CD4-positive, alpha-beta T cell treated with Interleukin-4 for 4 hours (primary cell): ENCODE data around the gene SMIM8.
"Not testable (repeated sequence)": the region's sequence is repeated elsewhere in the genome, so short reads cannot be mapped to it uniquely, and the experiment has no call there.

Experiments
- DNase-seq: peaks from one replicate; pipeline ENCODE4 v3.0.0-alpha.2; 2020

SMIM8 gene, protein sequence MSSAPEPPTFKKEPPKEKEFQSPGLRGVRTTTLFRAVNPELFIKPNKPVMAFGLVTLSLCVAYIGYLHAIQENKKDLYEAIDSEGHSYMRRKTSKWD

DNA sequence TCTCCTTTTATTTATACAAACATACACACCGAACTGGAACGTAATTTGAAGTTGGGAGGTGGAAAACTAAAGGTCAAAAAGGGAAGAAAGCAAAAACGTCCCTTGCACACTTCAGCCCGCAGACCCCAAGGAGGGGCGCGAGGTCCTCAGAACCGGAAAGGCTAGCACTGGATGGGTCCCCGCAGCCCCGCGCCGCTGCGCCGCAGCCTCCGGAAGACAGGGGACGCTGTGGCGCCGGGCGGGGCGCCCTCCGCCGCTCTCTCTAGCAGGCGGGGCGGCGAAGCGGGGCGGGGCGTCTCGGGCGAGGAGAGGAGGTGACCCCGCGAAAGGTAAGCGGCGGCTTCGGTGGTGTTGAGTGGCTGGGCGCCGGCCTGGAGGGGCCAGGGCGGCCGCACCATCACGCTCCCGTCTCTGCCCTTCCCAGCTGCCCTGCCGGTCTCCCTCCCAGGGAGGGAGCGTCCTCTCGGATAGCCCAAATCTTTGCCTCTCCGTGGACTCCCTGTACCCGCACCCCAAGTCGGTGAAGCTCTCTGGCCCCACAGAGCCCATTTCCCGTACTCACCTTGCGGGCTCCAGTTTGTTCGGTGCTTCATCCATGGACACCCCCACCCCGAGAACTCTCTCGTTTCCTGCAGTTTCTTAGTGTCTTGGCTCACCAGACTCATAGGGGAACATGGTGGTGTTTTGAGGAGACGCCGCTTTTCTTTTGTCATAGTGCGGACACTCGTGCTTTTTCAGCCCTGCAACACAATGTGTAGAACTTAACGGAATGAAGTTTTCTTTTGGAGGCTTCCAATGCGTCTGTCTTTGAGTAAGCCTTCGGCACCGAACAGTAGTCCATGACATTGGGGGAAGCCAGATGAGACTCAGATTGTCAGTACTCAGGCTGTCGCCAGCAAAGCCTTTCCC, at the start of gene SMIM8:
Gene SMIM8, plus strand, starts transcription at position 285 of the 909 bp plus-strand sequence. CDS start 14,444 bp downstream, outside the sequence.
- DNase-seq = peak; percentile 80

DNA sequence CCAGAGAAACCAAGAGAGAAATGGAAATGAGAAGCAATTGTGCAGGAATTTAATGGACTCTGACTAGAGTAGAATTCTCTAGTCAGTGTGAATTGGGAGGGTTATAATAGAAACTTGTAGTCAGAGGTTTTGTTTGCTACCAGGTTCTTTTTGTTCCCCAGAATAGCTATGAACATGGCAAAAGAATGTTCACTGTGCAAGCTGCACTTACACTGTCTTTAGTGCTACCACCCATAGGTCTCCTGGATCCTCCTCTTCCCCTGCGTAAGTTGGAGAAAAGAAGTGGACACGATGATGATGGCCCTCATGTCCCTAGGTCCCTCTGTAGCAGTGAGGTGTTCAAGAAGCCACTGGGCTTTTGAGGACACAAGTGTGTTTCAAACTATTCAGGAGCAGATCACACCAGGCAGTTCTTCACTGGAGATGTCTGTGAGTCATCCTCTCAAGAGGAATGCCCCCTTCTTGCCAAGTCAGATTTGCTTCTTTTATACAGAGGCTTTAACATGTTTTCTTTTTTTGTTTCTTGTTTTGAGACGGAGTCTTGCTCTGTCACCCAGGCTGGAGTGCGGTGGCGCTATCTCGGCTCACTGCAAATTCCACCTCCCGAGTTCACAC, 47.6 kb upstream of the SMIM8 start:
- DNase-seq = no peak

DNA sequence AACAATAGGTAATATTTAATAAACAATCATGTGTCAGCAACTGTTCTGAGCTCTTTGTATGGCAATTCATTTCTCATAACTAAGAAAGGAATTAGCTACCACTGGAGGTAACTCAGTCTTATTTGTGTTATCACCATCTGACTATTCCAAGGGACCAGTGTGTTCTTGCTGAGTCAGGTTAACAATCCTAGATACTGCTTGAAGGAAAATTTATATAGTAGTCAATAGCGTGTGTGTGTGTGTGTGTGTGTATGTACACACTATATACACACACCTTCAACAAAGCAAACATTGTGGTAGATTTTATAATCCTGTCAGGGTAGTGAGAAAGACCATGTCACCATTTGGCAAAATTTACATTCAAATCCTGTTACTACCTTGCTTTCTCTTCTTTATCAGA, 45.8 kb upstream of the SMIM8 start:
- DNase-seq = no peak

DNA sequence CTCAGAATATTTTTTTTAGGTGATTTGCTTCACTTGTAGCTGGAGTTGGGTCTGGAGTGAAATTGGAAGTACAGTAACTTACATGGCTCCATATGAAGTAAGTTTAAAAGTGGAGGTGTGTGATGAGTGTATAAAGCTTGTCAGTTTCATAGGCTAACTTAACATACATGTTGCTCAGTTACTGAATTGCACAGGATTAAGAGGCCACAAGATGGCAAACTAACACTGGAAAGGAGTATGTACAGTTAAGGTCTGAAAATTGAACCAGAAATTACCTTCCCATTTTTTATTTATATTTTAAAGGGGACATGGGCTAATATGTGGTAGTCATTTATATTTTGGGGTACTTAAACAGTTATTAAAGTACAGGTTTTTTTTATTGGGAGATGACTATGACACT, 45.3 kb upstream of the SMIM8 start:
- no peak for DNase-seq

DNA sequence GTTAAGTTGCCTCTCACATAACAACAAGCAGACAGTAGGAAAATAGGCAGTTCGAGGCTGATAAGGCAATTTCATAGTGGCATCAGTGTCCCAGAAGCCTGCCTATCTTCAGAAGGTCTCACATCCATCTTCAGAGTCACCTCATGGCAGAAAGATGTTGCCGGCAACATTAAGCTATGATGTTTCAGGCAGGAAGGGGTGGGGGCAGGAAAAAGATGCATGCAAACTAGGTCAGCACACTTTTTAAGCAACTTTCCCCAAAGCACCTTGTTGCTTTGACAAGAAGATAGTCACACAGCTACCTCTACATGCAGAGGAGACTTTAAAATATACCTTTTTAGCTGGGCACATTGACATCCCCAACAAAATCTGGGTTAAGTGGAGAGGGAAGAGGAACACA, 43.2 kb upstream of the SMIM8 start:
- DNase-seq = peak; percentile 1

DNA sequence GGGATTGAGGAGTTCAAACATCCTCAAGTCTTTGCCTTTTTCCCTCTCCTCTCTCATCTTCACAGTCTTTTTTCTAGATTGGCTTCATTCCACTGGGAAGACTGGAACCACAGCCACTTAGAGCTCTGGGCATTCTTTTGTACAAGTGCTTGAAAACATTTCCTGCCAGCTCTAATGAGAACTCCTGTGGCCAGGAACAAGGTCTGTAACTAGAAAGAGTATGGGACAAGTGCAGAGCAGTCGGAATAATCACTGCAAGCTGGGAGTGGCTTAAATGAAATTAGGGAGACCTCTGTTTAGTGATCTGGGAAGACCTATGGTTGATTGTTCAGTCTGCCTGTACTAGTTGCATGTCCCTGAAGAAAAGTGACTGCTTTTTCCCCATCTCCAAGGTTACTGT, 41.0 kb upstream of the SMIM8 start:
- no peak for DNase-seq

DNA sequence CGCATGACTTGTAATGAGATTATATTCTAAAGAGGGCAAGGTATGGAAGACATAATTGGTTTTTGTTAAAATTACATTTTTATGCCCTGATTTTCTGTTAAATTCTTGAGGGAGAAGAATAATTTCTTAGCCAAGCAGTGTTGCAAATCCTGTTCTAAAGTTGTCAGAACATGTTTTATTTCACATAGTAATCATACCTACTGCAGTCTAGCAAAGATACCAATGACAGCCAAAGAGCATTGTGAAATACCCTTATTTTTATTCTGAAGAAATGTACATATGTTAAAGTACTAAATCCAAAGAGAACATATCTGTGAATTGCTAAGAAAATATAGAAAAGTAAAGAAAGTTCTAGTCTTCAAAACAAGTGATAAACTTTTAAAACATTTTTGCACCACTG, 39.6 kb upstream of the SMIM8 start:
- no peak for DNase-seq

DNA sequence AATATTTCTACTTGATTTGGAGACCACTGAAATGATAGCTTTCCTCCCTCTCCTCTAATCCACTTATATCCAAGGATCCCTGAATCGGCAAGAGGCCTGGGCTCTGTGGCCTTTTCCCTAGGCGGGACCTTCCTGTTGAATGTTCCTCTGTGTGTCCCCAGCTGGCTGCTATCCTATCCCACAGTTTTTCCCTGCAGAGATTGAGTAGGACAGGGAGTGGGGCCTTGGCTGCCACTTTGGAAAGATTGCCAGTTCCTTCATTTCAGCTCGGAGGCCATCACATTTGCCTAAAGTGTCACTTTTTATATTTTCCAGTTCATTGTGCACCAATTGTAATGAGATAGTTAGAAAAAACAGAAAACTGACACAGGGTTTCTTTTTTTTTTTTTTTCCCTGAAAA, 38.9 kb upstream of the SMIM8 start:
- no peak for DNase-seq

DNA sequence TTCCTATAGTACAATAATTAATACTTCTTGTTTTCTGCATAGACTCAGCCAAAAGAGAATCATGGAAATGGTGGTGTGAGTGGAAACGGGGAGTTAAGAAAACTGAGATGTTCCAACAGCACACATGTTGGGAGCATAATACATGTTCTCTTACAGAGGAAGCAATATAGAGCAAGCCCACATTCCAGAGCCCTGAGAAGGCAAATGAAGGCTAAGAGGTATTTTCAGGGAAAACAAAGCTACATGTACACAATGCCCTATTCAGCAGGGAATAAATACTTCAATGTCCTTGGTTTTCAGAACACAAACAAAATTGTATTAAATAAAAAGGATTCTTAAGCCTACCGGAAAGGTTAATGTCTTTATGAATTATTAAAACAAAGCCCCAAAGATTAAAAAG, 35.1 kb upstream of the SMIM8 start:
- no peak for DNase-seq

DNA sequence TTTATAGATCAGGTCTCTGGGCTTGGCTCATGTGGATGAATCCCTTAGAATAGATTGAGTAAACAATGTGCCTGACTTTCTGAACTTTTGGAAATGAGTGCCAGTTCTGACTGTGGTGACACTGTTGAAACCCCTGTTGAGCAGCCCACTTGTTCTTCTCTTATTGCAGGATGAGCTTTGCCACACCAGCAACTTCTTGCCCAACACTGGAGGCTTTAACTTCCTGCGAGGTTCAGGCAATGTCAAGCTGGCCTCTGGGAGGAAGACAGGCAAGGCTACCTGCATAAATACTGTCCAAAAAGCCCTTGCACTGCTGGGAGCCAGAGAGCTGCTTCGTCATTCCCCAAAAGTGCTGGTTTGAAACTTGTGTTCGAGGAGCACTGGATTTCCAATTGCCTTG, 32.8 kb upstream of the SMIM8 start:
- no peak for DNase-seq

DNA sequence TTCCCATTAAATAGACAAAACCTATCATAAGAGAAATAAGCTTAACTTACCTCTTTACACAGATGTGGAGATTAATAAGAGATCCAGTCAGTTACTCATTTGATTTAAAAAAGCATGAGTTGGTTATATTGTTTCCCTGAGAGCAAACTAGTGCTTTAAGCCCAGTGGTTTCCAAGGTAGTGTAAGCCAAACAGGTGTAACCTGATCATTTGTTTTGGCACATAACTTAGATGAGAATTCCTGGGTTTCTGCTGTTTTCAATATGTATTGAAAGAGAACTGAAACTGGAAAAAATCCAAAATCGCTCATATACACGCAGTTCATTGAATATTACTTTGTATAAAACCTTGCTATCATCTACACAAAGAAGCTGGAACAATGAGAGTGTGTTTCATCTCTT, 30.5 kb upstream of the SMIM8 start:
- DNase-seq = no peak

DNA sequence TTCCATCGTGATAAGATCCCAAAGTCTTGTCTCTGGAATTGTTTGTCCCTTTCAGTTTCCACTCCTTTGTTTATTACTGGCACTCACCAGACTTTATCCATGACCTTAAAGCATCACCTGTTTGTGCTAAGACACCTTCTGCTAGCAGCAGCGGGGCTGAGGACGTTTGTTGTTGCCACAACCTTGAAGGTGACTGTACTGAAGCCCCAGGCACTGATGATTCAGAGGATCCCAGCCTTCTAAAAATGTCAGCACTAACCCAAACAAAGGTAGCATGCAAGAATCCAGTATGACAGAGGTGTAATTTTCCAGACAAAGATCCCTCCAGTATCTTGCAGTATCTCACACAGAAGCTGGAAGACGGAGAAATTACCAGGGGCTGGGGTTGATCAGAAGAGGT, 28.9 kb upstream of the SMIM8 start:
- DNase-seq = no peak

DNA sequence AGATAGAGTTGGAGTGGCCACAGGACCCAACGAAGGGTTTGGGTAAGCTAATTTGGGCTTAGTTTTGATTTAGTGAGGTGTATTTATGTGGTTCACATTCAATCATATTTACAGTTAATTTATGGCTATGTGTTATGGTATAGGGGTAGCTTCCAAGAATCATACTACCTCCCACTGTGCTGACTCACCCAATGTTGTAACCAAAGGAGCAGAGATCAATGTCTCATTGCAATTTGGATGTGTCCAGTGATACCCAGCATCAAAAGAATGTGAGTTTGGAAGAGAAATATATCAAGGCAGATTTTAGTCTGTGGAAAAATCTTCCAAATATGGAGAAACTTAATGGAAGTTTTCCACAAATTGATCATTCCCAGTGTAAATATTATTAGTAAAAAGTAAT, 25.3 kb upstream of the SMIM8 start:
- DNase-seq = no peak

DNA sequence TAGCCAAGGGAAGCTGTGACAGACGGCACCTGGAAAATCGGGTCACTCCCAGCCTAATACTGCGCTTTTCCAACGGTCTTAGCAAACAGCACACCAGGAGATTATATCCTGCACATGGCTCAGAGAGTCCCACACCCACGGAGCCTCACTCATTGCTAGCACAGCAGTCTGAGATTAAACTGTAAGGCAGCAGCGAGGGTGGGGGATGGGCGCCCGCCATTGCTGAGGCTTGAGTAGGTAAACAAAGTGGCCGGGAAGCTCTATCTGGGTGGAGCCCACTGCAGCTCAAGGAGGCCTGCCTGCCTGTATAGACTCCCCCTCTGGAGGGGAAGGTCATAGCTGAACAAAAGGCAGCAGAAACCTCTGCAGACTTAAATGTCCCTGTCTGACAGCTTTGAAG, 21.1 kb upstream of the SMIM8 start:
- not testable (repeated sequence) for DNase-seq

DNA sequence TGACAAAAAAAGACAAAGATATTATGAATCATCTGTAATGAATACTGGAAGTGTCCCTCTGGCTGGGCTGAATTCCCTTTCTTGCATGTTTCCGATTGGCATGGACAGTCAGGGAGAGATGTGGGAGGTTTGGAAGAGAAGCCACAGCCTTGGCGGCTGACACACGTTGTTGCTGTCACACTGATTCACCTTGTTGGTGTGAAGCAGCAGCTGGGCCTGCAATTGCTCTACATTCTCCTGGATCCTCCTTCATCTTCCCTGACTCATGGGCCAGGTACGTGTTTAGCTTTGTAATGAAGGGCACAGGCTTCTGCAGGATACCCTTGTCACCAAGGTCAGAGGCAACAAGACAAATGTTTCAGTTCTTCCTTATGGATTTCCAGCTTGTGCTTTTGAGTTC, 13.4 kb upstream of the SMIM8 start:
- DNase-seq = no peak

DNA sequence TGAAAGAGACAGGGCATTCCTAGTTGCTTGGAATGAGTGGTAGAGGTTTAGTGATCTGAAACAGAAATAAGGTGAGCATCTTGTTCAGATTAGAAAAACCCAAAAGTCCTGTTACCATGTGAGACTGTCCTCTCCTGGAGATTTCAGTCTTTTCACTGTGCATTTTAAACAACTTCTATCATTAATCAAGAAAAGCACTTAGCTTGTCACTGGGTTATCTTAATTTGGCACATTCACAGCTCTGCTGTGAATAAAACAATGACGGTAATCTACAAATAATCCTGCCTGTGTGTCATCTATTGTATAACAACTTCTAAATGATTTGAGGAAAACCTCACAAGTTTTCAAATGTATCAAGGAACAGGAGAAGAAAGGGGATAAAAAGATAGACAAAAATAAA, 9.5 kb upstream of the SMIM8 start:
- no peak for DNase-seq

DNA sequence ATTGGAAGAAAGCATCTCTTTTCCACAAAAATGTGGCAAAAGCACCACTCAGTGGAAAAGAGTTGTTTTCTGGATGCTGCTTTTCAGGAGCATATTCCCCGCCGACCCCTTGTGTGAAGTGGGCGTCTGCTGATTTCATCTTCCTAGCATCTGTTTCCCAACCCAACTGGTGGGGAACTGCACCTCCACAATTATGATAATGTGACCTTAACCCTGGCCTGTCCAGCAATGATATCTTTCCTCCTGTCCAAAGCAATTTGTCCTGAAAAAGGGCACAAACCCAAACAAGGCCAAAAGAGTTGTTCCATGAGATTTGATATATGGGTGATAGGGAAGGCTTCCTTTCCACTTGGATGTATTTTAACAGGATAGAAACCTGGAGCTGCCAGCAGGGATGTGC, 7.3 kb upstream of the SMIM8 start:
- DNase-seq = no peak

DNA sequence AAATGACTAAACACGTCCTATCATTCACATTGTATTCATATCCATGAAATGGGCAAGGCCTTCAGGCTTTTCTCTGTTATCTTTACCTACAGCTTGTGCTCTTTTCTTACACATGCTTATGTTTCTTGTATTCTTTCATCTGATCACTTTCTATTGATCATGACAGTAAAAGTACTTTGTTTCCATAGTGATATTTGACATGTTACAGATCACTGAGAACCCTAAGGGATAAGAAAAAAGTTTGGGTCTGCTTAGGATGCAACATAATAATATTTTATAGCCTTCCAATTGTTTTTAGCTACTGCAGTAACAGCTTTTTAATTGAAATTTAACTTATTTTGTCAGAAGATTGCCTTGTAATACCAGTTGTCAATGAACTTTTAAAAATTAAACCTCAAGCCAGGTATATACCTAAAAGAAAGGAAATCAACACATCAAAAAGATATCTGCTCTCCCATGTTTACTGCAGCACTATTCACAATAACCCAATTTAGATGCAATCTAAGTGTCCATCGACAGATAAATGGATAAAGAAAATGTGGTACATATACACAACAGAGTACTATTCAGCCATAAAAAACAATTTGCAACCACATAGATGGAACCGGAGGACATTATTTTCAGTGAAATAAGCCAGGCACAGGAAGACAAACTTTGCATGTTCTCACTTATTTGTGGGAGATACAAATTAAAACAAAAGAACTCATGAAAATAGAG, 3.0 kb upstream of the SMIM8 start:
- no peak for DNase-seq

DNA sequence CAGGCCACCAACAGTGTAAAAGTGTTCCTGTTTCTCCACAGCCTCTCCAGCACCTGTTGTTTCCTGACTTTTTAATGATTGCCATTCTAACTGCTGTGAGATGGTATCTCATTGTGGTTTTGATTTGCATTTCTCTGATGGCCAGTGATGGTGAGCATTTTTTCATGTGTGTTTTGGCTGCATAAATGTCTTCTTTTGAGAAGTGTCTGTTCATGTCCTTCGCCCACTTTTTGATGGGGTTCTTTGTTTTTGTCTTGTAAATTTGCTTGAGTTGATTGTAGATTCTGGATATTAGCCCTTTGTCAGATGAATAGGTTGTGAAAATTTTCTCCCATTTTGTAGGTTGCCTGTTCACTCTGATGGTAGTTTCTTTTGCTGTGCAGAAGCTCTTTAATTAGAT, 1.5 kb downstream of the SMIM8 start:
- not testable (repeated sequence) for DNase-seq

DNA sequence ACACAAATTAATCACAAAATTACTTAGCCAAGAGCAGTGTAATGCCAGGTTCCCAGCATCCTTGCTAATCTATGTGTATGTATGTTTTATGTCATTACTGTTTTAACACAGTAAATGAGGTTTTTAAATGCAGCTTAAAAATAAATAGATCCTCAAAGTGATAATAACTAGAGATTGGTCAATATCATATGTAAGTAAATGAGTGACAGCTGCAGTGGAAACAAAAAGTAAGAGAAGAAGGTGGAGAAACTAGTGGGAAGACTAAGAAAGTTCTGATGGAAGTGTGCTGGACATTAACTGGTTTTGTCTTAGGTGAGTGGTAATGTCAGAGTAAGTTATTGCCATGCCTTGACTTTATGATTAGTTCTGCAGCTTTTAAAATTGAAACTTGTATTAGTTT, 8.6 kb downstream of the SMIM8 start:
- DNase-seq = no peak

DNA sequence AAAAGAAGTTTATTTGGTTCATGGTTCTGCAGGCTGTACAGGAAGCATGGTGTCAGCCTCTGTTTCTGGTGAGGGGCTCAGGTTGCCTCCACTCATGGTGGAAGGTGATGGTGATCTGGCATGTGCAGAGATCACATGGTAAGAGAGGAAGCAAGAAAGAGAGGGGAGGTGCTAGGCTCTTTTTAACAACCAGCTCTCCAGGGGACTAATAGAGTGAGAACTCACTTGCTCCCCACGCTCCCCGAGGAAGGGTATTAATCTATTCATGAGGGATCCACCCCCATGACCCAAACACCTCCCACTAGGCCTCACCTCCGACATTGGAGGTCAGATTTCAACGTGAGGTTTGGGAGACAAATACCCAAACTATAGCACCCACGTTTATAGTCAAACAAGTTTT, 10.6 kb downstream of the SMIM8 start:
- DNase-seq = no peak

DNA sequence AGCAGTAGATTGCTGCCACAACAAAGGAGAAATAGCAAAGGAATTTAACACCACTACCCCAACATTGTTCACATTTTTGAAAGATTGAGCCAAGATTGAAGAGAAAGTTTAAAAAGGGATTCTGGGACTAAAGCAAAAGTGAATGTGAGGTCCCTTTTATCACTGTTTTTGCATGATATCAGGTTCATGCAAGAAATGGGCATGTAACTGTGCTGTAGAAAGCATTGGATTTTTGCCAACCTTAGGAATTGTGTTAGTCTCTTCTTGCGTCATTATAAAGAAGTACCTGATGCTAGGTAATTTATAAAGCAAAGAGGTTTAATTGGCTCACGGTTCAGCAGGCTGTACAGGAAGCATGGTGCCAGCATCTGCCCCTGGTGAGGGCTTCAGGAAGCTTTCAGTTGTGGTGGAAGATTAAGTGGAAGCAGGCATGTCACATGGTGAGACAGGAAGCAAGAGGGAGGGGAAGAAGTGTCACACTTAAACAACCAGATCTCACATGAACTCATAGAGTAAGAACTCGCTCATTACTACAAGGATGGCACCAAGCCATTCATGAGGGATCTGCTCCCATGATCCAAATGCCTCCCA, 11.3 kb downstream of the SMIM8 start:
- no peak for DNase-seq

DNA sequence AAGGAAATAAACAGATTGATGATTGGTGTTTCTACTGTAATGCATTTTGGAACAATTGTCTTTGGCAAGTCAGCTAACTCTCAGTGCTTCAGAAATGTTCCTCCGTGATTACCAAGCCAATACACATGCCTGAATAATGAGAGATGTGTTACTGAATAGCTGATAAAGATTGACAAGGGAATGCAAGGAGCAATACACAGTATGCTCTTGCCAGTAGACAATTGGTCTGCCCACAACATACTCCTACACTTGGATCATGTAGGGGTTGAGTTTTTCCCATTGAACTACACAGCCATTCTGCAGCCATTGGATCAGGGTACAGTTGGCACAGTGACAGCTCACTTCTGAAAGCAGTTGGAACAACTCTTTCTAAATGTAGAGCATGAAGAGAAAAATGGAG, 12.3 kb downstream of the SMIM8 start:
- DNase-seq = no peak
